Kidney (tissue), 14 donors: ENCODE results near the gene C1QTNF3. TPM values are rescaled to one million over a fixed set of nuclear protein-coding genes. Genes with fewer than 3 reads are reported as not detected.

Experiments used
- DNase-seq, 5 donors: peaks; one replicate each; pipeline ENCODE4 v3.0.0-alpha.2; 2013 to 2020
- FAIRE-seq: peaks from 2 replicates; lab custom pipeline; 2012; peaks lifted over from hg19 to GRCh38; lab: Jason Lieb, UNC
- H3K27ac ChIP-seq, 2 donors: one replicate each; pipeline ENCODE4 v1.7.0; 2013; ENCODE audit warnings: low read depth in 2 of 2, low read length in 2 of 2, inconsistent platforms in 1 of 2
- H3K27me3 ChIP-seq: one replicate; pipeline ENCODE4 v1.7.1; 2013; ENCODE audit warnings: low read length, inconsistent platforms; ENCODE audit not compliant: control insufficient read depth, insufficient read depth
- H3K36me3 ChIP-seq, 3 donors: one replicate each; pipeline versions ENCODE4 v1.7.0 to v1.7.1; 2013; ENCODE audit warnings: low read length in 3 of 3, control low read depth in 1 of 3, inconsistent platforms in 1 of 3; ENCODE audit not compliant: insufficient read depth in 3 of 3, control insufficient read depth in 2 of 3
- H3K4me1 ChIP-seq, 3 donors: one replicate each; pipeline versions ENCODE4 v1.7.0 to v1.7.1; 2013; ENCODE audit warnings: low read length in 3 of 3, inconsistent platforms in 1 of 3, low read depth in 1 of 3; ENCODE audit not compliant: control insufficient read depth in 2 of 3, insufficient read depth in 2 of 3
- H3K4me3 ChIP-seq, 3 donors: one replicate each; pipeline versions ENCODE4 v1.7.0 to v1.8.1; 2013; ENCODE audit warnings: low read length in 3 of 3, control low read depth in 1 of 3, inconsistent platforms in 1 of 3
- H3K9ac ChIP-seq, 3 donors: one replicate each; pipeline versions ENCODE4 v1.7.0 to v1.7.1; 2013; ENCODE audit warnings: low read length in 3 of 3, control low read depth in 1 of 3, inconsistent platforms in 1 of 3
- H3K9me3 ChIP-seq, 3 donors: one replicate each; pipeline versions ENCODE4 v1.7.0 to v1.7.1; 2013; ENCODE audit warnings: low read length in 3 of 3, control low read depth in 1 of 3, inconsistent platforms in 1 of 3; ENCODE audit not compliant: control insufficient read depth in 2 of 3, insufficient read depth in 1 of 3
- CTCF ChIP-seq: IDR thresholded peaks from 3 replicates; pipeline ENCODE4 v1.5.1; 2012; ENCODE audit warnings: mild to moderate bottlenecking, moderate library complexity, borderline replicate concordance; ENCODE audit not compliant: insufficient read depth; ENCODE audit errors: extremely low read depth
- intact Hi-C: fragments of 100-400 bp; cut with DNase I; formaldehyde crosslinking; loops from one replicate; pipeline ENCODE4 v1.11.1; 2022
- polyA plus RNA-seq: library from polyadenylated mRNA; stranded (reverse); fragments of 350-450 nt; fragmentation: Illumina TruSeq; extraction: RNeasy Lipid Tissue Mini Kit (QIAGEN cat#74804); gene quantifications from one replicate; pipeline ENCODE4 v1.2.3, GENCODE V29; 2014; ENCODE audit warnings: low read depth, low replicate concordance; ENCODE audit not compliant: insufficient read depth
- total RNA-seq: library from RNA; stranded (reverse); fragmentation: NEBNext Ultra II Directional; extraction: Animal tissue kit (Norgen Biotek cat#: 25700); gene quantifications from one replicate; pipeline ENCODE4 v1.2.1, GENCODE V29; 2021
- donor health status: control.
- donor health status: control.
- donor health status: control.
- donor health status: control.
- donor health status: control.
- donor health status: DM: yes; HTN: yes; CAD: no.
- donor health status: Normal renal cell carcinoma (clear cell type).

C1QTNF3 gene
- total and polyA plus RNA-seq, 2 donors from 2014 or later, result 6.3 to 38.4 TPM

DNA sequence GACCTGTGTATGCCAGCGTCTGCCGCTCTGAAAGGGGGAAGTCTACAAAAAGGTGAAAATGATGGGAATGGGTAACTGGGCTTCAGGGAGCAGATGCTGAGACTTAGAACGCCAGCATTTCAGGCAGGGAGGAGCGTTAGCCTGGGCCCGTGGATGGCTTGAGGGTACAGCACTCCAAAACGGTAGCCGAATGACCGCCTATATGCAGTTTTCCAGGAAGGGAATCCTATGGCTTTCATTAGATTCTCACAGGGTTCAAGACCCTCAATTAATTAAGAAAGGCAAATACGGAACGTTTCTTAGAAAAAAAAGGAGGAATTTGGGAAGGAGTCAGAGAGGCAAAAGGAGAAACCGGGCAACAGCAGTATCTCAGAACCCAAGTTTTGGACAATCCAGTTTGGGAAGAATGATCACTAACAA lies 35.8 kb downstream of the C1QTNF3 start:
- FAIRE-seq, result no peak
- intact Hi-C loops, result no loop called here
- peak overlapping the region; percentile 90 to 97 for H3K27ac ChIP-seq
- no peak for TF ChIP-seq CTCF
- peak overlapping the region; percentile 90 to 94 (median 90) for H3K4me3 ChIP-seq
- H3K9ac ChIP-seq, result peak overlapping the region; percentile 86 to 96 (median 90)
- H3K4me1 ChIP-seq, result peaks cover 0 to 20% (median 9%) of the 10 kb centered on the region in 3 donors
- no peaks in the 10 kb centered on the region for H3K27me3 ChIP-seq
- peaks cover 8 to 21% (median 11%) of the 10 kb centered on the region in 3 donors for H3K36me3 ChIP-seq
- no peaks in the 10 kb centered on the region for H3K9me3 ChIP-seq
- DNase-seq, result peak in 2 of 5 donors; percentile 53 to 54

GRCh38 chr5:34005681-34006080 lies 37.3 kb downstream of the C1QTNF3 start:
- FAIRE-seq, result no peak
- H3K27me3 ChIP-seq, result no peaks in the 10 kb centered on the region
- no peak for TF ChIP-seq CTCF
- peaks cover 0 to 26% (median 12%) of the 10 kb centered on the region in 3 donors for H3K4me1 ChIP-seq
- DNase-seq, result no peak
- no peaks in the 10 kb centered on the region for H3K9me3 ChIP-seq
- H3K27ac ChIP-seq, result peak overlapping the region; percentile 10 to 43
- H3K9ac ChIP-seq, result no peak overlapping the region
- H3K4me3 ChIP-seq, result peak overlapping the region; percentile 32 to 94 (median 90)
- intact Hi-C loops, result no loop called here
- H3K36me3 ChIP-seq, result peaks cover 9 to 21% (median 11%) of the 10 kb centered on the region in 3 donors

- FAIRE-seq (no peak), DNase-seq (no peak)
- peaks cover 0 to 26% (median 12%) of the 10 kb centered on the region in 3 donors for H3K4me1 ChIP-seq
- TF ChIP-seq CTCF, result no peak
- no peak overlapping the region for H3K27ac ChIP-seq
- no peaks in the 10 kb centered on the region for H3K27me3 ChIP-seq
- intact Hi-C loops, result no loop called here
- no peaks in the 10 kb centered on the region for H3K9me3 ChIP-seq
- peak overlapping the region in 2 of 3 donors; percentile 37 to 90 for H3K4me3 ChIP-seq
- no peak overlapping the region for H3K9ac ChIP-seq
- H3K36me3 ChIP-seq, result peaks cover 9 to 22% (median 11%) of the 10 kb centered on the region in 3 donors
Measured at GRCh38 chr5:34005211-34005610, 37.8 kb downstream of the C1QTNF3 start.

- Histone ChIP-seq H3K9me3 (no peaks in the 10 kb centered on the region), H3K27ac (no peak overlapping the region), H3K9ac (no peak overlapping the region), H3K4me1 (peaks cover 0 to 24% (median 12%) of the 10 kb centered on the region in 3 donors), H3K27me3 (no peaks in the 10 kb centered on the region), H3K36me3 (peaks cover 9 to 25% (median 14%) of the 10 kb centered on the region in 3 donors), H3K4me3 (peak overlapping the region in 1 of 3 donors; percentile 19)
- TF ChIP-seq CTCF, result no peak
- DNase-seq (no peak), FAIRE-seq (no peak)
- intact Hi-C loops, result no loop called here
Measured at GRCh38 chr5:34003941-34004340, 39.1 kb downstream of the C1QTNF3 start.
